IPS DF 6.9 (cell line): ENCODE data around the gene PLCG2.
"Not testable (repeated sequence)": the region's sequence is repeated elsewhere in the genome, so short reads cannot be mapped to it uniquely, and the experiment has no call there.

Source experiments
- DNase-seq: peaks from one replicate; pipeline ENCODE4 v3.0.0-alpha.2; 2013; ENCODE audit warnings: low read depth, low spot score
- H3K27ac ChIP-seq: one replicate; pipeline ENCODE4 v1.5.1; 2013; ENCODE audit warnings: low read length, control low read depth
- H3K27me3 ChIP-seq: 2 replicates; pipeline ENCODE4 v1.6.1; 2013; ENCODE audit warnings: mild to moderate bottlenecking, low read length; ENCODE audit not compliant: control insufficient read depth, insufficient read depth
- H3K36me3 ChIP-seq: 2 replicates; pipeline ENCODE4 v1.6.1; 2013; ENCODE audit warnings: low read length; ENCODE audit not compliant: control insufficient read depth, insufficient read depth
- H3K4me1 ChIP-seq: 2 replicates; pipeline ENCODE4 v1.6.1; 2013; ENCODE audit warnings: low read length; ENCODE audit not compliant: control insufficient read depth, insufficient read depth
- H3K4me3 ChIP-seq: 2 replicates; pipeline ENCODE4 v1.5.1; 2013; ENCODE audit warnings: mild to moderate bottlenecking, low read length
- H3K9me3 ChIP-seq: 2 replicates; pipeline ENCODE4 v1.6.1; 2013; ENCODE audit warnings: low read length, inconsistent platforms; ENCODE audit not compliant: control insufficient read depth, insufficient read depth
- WGBS: extraction: QIAGEN DNeasy Blood & Tissue Kit; methylation state at CpG from one replicate; pipeline ENCODE4 v1.1.7; 2013; ENCODE audit warnings: mixed read lengths, missing lambda C conversion rate; ENCODE audit not compliant: insufficient read length, insufficient coverage; 5-methylcytosine and 5-hydroxymethylcytosine counted together

The PLCG2 gene

DNA sequence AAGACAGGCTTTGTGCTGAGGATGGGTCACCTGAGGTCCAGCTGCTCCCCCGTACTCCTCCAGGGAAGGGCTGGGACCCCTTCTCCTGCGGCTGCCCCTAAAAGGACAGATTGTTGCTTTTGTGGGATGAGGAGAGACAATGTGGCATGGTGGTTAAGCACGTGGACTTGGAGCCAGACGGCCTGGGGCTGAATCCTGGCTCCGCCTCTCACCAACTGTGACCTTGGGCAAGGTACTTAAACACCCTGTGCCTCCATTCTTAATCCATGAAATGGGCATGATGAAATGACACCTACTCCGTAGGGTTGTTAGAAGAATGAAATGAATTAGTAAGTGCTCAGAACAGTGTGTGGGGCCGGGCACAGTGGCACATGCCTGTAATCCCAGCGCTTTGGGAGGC is 39.6 kb upstream of the PLCG2 start:
- no CpG with 5 or more reads among the region's 8 CpGs for WGBS
- Histone ChIP-seq H3K4me3 (no peak overlapping the region), H3K27ac (no peak overlapping the region), H3K36me3 (no peaks in the 10 kb centered on the region), H3K4me1 (no peaks in the 10 kb centered on the region), H3K27me3 (no peaks in the 10 kb centered on the region), H3K9me3 (no peaks in the 10 kb centered on the region)
- no peak for DNase-seq

DNA sequence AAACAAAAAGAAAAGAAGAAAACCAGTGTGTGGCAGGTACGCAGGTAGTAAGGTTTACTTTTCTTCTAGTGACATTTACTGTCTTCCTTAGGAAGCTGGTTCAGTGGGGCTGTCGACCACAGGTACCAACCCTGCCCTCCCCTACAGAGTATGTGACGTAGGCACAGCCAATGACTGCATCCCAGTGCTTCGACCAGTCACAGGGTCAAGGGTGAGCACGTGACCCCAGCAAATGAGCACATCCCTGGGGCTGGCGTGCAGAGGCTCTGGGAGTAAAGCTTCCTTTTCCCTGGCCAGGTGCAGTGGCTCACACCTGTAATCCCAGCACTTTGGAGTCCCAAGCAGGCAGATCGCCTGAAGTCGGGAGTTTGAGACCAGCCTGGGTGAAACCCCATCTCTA is 38.9 kb upstream of the PLCG2 start:
- no peaks in the 10 kb centered on the region for H3K9me3 ChIP-seq
- no peaks in the 10 kb centered on the region for H3K27me3 ChIP-seq
- no CpG with 5 or more reads among the region's 8 CpGs for WGBS
- H3K36me3 ChIP-seq: no peaks in the 10 kb centered on the region
- H3K27ac ChIP-seq: no peak overlapping the region
- DNase-seq: no peak
- no peaks in the 10 kb centered on the region for H3K4me1 ChIP-seq
- no peak overlapping the region for H3K4me3 ChIP-seq

DNA sequence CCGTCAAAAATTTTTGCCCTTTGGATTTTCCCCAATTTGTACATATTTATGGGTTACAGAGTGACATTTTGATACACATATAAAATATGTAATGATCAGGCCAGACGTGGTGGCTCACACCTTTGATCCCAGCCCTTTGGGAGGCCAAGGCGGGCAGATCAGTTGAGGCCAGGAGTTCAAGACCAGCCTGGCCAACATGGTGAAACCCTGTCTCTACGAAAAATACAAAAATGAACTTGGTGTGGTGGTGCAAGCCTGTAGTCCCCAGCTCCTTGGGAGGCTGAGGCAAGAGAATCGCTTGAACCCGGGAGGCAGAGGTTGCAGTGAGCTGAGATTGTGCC is 37.7 kb upstream of the PLCG2 start:
- not testable (repeated sequence) for H3K4me1 ChIP-seq, H3K27me3 ChIP-seq, H3K4me3 ChIP-seq, H3K9me3 ChIP-seq, H3K36me3 ChIP-seq, H3K27ac ChIP-seq, DNase-seq
- WGBS: no CpG with 5 or more reads among the region's 6 CpGs

DNA sequence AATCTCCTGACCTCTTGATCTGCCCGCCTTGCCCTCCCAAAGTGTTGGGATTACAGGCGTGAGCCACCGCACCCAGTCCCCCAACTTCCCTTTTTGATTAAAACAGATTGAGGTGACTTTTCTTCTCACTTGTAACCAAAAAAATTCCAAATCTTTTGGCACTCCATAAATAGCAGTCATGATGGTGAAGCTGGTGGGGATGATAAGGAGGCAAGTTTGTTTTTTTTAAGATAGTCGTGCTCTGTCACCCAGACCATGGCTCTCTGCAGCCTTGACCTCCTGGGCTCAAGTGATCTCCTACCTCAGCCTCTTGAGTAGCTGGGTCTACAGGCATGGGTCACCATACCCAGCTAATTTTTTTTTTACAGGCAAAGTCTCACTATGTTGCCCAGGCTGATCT is 34.7 kb upstream of the PLCG2 start:
- DNase-seq: no peak
- Histone ChIP-seq H3K4me1 (no peaks in the 10 kb centered on the region), H3K36me3 (no peaks in the 10 kb centered on the region), H3K27me3 (no peaks in the 10 kb centered on the region), H3K9me3 (no peaks in the 10 kb centered on the region), H3K4me3 (no peak overlapping the region), H3K27ac (no peak overlapping the region)
- WGBS: no CpG with 5 or more reads among the region's 4 CpGs

DNA sequence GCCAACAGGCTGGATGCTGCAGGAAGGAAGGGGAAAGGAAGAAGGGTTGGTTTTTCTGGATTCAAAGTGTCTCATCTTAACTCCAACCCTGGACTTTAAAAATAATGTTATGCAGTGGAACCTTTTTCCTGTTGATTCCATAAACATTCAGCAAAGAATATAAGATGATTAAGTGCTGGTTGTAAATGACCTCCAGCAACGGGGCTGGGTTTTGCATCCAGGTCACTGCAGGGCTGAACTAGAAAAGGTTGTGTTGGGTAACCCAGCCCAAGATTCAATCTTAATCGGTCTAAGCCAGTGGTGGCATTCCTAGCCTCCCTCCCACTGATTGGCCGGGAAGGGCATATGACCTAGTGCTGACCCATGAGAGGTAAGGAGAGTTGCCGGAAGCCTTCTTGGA is 34.2 kb upstream of the PLCG2 start:
- Histone ChIP-seq H3K36me3 (no peaks in the 10 kb centered on the region), H3K9me3 (no peaks in the 10 kb centered on the region), H3K27me3 (no peaks in the 10 kb centered on the region), H3K4me3 (no peak overlapping the region), H3K4me1 (no peaks in the 10 kb centered on the region), H3K27ac (no peak overlapping the region)
- no CpG with 5 or more reads among the region's 4 CpGs for WGBS
- DNase-seq: no peak

DNA sequence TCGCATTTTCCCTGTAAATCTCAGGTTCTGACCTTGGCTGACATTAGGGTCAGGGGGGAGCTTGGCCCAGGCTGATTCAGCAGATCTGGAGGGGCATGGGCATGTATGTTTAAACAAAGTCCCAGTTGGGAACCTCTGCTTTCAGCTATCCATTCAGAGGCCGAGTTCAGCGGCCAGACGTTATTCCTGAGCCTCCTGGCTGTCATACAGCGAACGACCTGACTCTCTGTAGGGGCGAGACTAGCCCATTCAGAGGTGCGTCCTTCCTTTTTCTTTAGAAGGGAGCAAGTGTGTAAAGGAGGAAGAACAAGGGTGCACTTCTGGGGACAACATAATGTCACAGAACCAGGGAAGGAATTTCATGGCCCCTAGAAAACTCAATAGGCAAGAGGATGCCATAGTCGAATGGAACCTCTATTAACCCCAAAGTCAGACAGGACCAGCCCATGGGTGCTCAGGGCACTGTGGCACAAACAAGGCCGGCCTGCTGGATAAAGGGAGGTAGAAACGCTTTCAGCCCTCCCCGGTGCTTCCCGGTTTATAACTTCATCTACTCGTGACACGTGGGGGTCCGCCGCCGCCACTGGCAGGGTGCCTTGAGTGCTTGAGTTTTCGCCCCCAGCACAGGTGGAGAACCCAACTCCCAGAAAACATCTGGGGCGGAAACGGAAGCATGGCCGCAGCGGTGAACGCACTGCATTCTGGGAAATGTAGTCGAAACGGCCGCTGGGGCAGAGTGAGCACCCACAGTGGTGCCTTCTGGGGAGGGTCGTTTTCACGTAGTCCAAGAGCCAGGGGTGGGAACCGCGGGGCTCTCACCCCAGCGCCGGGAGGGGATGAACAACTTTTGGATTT is 33.2 kb upstream of the PLCG2 start:
- no peak overlapping the region for H3K27ac ChIP-seq
- H3K27me3 ChIP-seq: no peaks in the 10 kb centered on the region
- no peaks in the 10 kb centered on the region for H3K36me3 ChIP-seq
- H3K4me1 ChIP-seq: no peaks in the 10 kb centered on the region
- no peaks in the 10 kb centered on the region for H3K9me3 ChIP-seq
- no peak for DNase-seq
- WGBS: no CpG with 5 or more reads among the region's 33 CpGs
- H3K4me3 ChIP-seq: peak overlapping the region; percentile 24; the same call in 1 of the 2 replicates

DNA sequence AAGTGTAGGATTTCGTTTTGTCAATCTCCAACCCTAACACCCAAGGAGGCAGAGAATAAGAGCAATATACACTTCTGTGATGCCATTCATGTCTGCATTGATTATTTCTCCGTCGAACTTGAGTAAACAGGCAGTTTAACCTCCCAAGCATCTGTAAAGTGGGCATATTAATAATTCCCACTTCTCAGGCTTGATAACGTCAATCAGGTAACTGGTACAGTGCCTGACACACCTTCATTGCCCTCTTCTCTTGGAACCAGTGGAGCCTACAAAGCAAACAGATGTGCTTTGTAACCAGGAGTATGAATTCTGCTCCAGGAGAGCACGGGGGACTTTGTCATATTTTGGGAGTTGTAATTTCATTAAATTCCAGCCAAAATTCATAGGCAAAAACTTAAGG is 32.5 kb upstream of the PLCG2 start:
- Histone ChIP-seq H3K4me3 (no peak overlapping the region), H3K4me1 (no peaks in the 10 kb centered on the region), H3K36me3 (no peaks in the 10 kb centered on the region), H3K27me3 (no peaks in the 10 kb centered on the region), H3K27ac (no peak overlapping the region), H3K9me3 (no peaks in the 10 kb centered on the region)
- WGBS: no CpG with 5 or more reads among the region's 5 CpGs
- DNase-seq: no peak

DNA sequence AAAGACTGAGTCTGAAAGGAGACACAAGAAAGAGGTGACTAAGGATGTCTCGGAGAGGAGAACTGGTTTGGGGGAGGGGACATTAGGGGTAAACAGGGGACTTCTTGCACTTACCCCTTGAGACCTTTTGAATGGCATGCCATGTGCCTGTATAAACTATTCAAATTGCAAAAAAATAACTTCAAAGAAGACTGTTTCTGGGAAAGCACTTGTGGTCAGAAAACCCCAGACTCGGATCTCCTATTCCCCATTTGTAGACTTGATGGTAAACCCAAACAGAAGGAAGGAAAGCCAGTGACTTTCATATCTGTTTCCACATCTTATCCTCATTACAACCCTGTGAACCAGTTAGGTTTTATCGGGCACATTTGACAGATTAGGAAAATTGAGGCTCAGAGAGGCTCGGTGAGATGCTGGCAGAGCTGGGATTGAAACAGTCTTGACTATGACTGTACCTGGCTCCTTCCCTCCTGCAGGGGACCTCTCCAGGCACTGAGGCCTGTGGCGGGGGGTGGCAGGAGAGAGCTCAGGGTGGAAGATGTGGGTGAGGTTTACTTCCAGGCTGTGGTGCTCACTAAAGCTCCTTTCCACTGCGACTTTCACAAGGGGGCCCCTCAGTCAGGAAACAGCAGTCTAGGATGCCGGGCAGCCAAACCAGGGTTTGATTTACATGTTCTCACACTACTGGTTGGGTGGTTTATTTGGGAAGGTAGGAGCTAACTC is 30.5 kb upstream of the PLCG2 start:
- no CpG with 5 or more reads among the region's 7 CpGs for whole genome bisulfite sequencing
- H3K27me3 ChIP-seq: no peaks in the 10 kb centered on the region
- H3K4me1 ChIP-seq: no peaks in the 10 kb centered on the region
- no peaks in the 10 kb centered on the region for H3K9me3 ChIP-seq
- no peak overlapping the region for H3K4me3 ChIP-seq
- no peaks in the 10 kb centered on the region for H3K36me3 ChIP-seq
- no peak overlapping the region for H3K27ac ChIP-seq
- no peak for DNase-seq

DNA sequence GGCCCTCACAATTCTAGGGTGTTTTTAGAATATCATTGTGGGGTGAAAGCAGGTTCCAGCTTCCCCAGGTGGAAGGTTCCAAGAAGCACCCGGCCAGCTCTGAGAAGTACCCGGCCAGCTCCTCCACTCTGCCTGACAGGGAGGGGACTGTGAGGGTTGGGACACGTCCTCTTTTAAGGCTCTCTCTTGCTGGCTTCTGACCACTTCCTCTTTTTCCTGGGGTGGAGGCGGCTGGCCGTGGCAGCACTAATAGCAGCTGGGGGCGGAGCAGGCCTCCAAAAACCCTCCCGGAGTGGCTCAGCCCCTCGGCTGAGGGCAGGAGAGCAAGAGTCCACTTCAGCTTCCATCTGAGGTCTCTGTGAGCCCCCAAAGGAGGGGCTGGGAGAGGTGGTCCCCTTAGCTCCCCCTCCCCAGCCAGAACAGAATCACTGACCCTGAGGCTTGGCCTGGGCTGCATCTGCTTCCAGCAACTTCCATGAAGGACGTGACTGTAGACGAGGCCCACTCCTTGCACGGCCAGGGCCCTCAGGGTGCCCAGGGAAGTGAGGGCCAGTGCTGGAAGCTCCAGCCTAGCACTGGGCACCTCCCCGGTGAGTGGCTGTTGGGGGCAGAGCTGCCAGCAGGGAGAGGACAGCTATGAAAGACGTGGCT is 26.7 kb upstream of the PLCG2 start:
- DNase-seq: no peak
- WGBS: no CpG with 5 or more reads among the region's 13 CpGs
- Histone ChIP-seq H3K4me3 (no peak overlapping the region), H3K36me3 (no peaks in the 10 kb centered on the region), H3K4me1 (peaks cover 1% of the 10 kb centered on the region; the same call in 1 of the 2 replicates), H3K9me3 (no peaks in the 10 kb centered on the region), H3K27me3 (no peaks in the 10 kb centered on the region), H3K27ac (no peak overlapping the region)

DNA sequence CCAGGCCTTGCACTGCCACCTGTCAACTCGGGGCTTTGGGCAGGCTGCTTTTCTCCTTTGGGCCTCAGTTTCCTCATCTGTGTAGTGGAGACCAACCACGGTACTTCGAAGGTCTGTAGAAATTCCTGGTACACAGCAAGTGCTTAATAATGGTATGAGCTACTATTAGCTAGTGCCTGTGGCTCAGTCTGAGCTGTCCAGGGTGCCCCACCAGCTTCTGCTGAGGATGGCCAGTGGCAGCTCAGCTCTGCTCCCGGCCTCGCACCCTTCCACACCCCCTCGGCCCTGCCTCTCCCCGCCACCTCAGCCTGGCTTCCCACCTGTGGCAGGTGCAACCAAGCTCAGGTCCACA is 26.2 kb upstream of the PLCG2 start:
- DNase-seq: no peak
- H3K27ac ChIP-seq: no peak overlapping the region
- H3K4me3 ChIP-seq: no peak overlapping the region
- no peaks in the 10 kb centered on the region for H3K36me3 ChIP-seq
- no peaks in the 10 kb centered on the region for H3K27me3 ChIP-seq
- no peaks in the 10 kb centered on the region for H3K9me3 ChIP-seq
- H3K4me1 ChIP-seq: peaks cover 1% of the 10 kb centered on the region; the same call in 1 of the 2 replicates
- WGBS: no CpG with 5 or more reads among the region's 7 CpGs
